ENCODE results near the gene CBR3. TPM values are rescaled to one million over a fixed set of nuclear protein-coding genes. Genes with fewer than 3 reads are reported as not detected.

CBR3 gene
- polyA plus RNA-seq, 6 donors from 2014 or later: 7.4 to 14.5 (median 10.6) TPM

GRCh38 chr21:36148886-36149285 lies 14.0 kb downstream of the CBR3 start:
- no peak overlapping the region for H3K4me3 Mint-ChIP-seq
- H3K27me3 Mint-ChIP-seq: no peaks in the 10 kb centered on the region
- ATAC-seq (ENCODE audit: low read depth in 2 of 2) (no peak), DNase-seq (no peak)
- H3K4me1 Mint-ChIP-seq: peaks cover 16 to 44% (median 30%) of the 10 kb centered on the region in 3 donors
- peak overlapping the region in 1 of 6 donors; percentile 11 for H3K27ac Mint-ChIP-seq
- no peaks in the 10 kb centered on the region for H3K36me3 Mint-ChIP-seq
- no peaks in the 10 kb centered on the region for H3K9me3 Mint-ChIP-seq

DNA sequence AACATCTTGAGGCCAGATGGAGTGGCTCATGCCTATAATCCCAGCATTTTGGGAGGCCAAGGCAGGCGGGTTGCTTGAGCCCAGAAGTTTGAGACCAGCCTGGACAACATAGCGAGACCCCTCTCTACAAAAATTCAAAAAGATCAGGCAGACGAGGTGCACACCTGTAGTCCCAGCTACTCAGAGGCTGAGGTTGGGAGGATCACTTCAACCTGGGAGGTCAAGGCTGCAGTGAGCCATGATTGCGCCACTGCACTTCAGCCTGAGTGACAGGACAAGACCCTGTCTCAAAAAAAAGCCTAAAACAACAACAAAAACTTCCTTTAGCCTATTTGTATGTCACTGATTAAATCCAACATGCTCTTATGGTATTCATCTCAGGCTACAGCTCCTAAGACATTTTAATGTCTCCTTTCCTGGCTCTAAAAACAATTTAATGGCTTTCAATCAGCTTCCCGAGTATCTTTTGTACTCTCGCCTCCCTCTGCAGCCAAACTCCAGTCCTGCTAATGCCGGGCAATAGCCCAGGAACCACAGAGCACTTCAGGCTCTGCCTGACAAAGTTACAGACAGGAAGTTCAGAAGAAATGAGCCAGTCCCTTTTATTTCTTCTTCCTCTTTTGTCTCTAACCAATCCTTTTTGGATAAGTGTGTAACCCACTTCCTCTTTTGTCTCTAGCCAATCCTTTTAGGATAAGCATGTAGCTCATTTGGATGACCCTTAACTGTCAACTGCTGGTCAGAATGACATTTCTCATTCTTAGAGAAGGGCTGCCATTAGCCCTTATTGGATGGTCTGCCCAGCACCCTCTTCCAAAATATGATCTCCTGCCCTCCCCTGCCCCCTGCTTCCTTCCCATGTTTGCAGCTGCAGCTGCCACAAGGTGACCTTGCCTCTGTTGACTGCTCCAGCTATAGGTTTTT lies 15.2 kb downstream of the CBR3 start:
- H3K4me3 Mint-ChIP-seq: peak overlapping the region; percentile 16 to 92 (median 79)

GRCh38 chr21:36155603-36156338 lies 20.9 kb downstream of the CBR3 start:
- Mint-ChIP-seq H3K4me3 (peak overlapping the region; percentile 77 to 92 (median 87)), H3K27me3 (no peaks in the 10 kb centered on the region), H3K27ac (peak overlapping the region in 5 of 6 donors; percentile 9 to 92 (median 53)), H3K9me3 (no peaks in the 10 kb centered on the region), H3K4me1 (peaks cover 21 to 46% (median 36%) of the 10 kb centered on the region in 3 donors), H3K36me3 (peaks cover 8 to 11% of the 10 kb centered on the region in 2 donors)
- DNase-seq: no peak
- no peak for ATAC-seq (ENCODE audit: low read depth in 2 of 2)

More for the DNA sequence above, 15.2 kb downstream of the CBR3 start:
- Mint-ChIP-seq H3K27me3 (no peaks in the 10 kb centered on the region), H3K4me1 (peaks cover 16 to 42% (median 32%) of the 10 kb centered on the region in 3 donors), H3K36me3 (no peaks in the 10 kb centered on the region), H3K27ac (peak overlapping the region; percentile 47 to 98 (median 82)), H3K9me3 (no peaks in the 10 kb centered on the region)
- DNase-seq (peak; percentile 73), ATAC-seq (ENCODE audit: low read depth in 2 of 2) (peak; percentile 95 to 96)

DNA sequence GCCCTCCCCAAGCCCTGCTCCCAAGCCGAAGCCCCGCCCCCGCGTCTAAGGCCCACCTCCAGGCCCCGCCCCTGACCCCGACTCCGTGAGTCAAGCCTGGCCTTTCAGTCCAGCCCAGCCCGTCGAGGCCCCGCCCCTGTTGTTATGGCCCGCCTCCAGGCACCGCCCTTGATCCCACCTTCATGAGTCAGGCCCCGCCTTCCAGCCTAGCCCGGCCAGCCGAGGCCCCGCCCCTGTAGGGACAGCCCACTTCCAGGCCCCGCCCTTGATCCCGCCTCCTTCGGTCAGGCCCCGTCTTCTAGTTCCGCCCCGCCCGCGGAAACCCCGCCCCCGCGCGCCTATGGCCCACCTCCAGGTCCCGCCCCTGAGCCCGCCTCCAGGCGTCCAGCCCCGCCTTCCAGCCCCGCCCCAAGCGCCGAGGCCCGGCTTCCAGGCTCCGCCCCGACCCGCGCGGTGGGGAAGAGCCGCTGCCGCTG lies 21.5 kb downstream of the CBR3 start:
- Mint-ChIP-seq H3K36me3 (peaks cover 10 to 15% of the 10 kb centered on the region in 2 donors), H3K9me3 (no peaks in the 10 kb centered on the region), H3K4me1 (peaks cover 24 to 46% (median 39%) of the 10 kb centered on the region in 3 donors), H3K4me3 (peak overlapping the region; percentile 77 to 92 (median 87)), H3K27ac (peak overlapping the region in 4 of 6 donors; percentile 51 to 92 (median 62)), H3K27me3 (no peaks in the 10 kb centered on the region)
- peak; percentile 80 for ATAC-seq (ENCODE audit: low read depth in 2 of 2)
- DNase-seq: peak; percentile 100

- no peaks in the 10 kb centered on the region for H3K9me3 Mint-ChIP-seq
- peaks cover 10 to 15% of the 10 kb centered on the region in 2 donors for H3K36me3 Mint-ChIP-seq
- peak; percentile 22 to 28 for ATAC-seq (ENCODE audit: low read depth in 2 of 2)
These were observed 22.2 kb downstream of the CBR3 start, which contains the start of gene DOP1B for GRCh38 chr21:36156815-36157670. Gene DOP1B (plus strand): TSS chr21:36156824. CDS start chr21:36164734, 7,910 bp downstream.

DNA sequence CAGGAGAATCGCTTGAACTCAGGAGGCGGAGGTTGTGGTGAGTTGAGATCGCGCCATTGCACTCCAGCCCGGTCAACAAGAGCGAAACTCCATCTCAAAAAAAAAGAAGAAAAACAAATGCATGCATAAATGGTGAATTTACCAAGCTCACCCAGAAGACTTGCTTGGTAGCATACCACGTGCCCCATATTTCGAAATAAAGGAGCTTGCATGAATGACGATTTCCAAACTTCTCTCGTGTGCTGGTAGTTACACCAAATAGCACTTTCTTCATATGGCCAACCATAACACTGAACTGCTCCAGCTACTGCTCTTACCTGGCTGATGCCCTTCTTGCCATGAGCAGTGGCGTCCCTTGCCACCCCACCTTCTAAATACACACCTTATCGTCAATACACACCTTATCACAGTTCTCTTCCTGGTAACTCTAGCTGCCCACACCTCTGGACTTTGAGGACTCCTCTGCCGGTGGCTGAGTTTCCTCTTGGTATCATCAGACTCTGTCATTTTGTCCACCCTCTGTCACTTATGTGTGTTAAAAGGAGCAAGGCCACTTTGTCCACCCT lies 24.6 kb downstream of the CBR3 start:
- H3K27ac Mint-ChIP-seq: peak overlapping the region in 3 of 6 donors; percentile 23 to 94 (median 58)

More at GRCh38 chr21:36156815-36157670, 22.2 kb downstream of the CBR3 start, which contains the start of gene DOP1B:
- peaks cover 30 to 52% (median 45%) of the 10 kb centered on the region in 3 donors for H3K4me1 Mint-ChIP-seq
- H3K27me3 Mint-ChIP-seq: no peaks in the 10 kb centered on the region
- H3K4me3 Mint-ChIP-seq: peak within 1 kb of the TSS; percentile 78 to 92 (median 87)
- DNase-seq: peak; percentile 82
- peak within 1 kb of the TSS; percentile 51 to 92 (median 82) for H3K27ac Mint-ChIP-seq

GRCh38 chr21:36160850-36161178 lies 25.9 kb downstream of the CBR3 start:
- H3K36me3 Mint-ChIP-seq: peaks cover 10 to 15% of the 10 kb centered on the region in 2 donors
- DNase-seq: no peak
- no peak for ATAC-seq (ENCODE audit: low read depth in 2 of 2)
- H3K9me3 Mint-ChIP-seq: no peaks in the 10 kb centered on the region
- peak overlapping the region in 3 of 6 donors; percentile 16 to 93 (median 56) for H3K27ac Mint-ChIP-seq
- no peaks in the 10 kb centered on the region for H3K27me3 Mint-ChIP-seq
- peaks cover 43 to 61% (median 53%) of the 10 kb centered on the region in 3 donors for H3K4me1 Mint-ChIP-seq
- peak overlapping the region in 1 of 8 donors; percentile 52 for H3K4me3 Mint-ChIP-seq

More for the DNA sequence above, 24.6 kb downstream of the CBR3 start:
- no peaks in the 10 kb centered on the region for H3K27me3 Mint-ChIP-seq
- H3K4me1 Mint-ChIP-seq: peaks cover 41 to 67% (median 58%) of the 10 kb centered on the region in 3 donors
- no peak for DNase-seq
- no peak for ATAC-seq (ENCODE audit: low read depth in 2 of 2)
- peak overlapping the region in 7 of 8 donors; percentile 5 to 81 (median 13) for H3K4me3 Mint-ChIP-seq
- H3K36me3 Mint-ChIP-seq: peaks cover 10 to 15% of the 10 kb centered on the region in 2 donors
- H3K9me3 Mint-ChIP-seq: no peaks in the 10 kb centered on the region

- peaks cover 15 to 16% of the 10 kb centered on the region in 2 donors for H3K36me3 Mint-ChIP-seq
- H3K27me3 Mint-ChIP-seq: no peaks in the 10 kb centered on the region
- H3K9me3 Mint-ChIP-seq: no peaks in the 10 kb centered on the region
- no peak for DNase-seq
- H3K27ac Mint-ChIP-seq: peak overlapping the region in 2 of 6 donors; percentile 12 to 66
- H3K4me1 Mint-ChIP-seq: peaks cover 43 to 56% (median 51%) of the 10 kb centered on the region in 3 donors
- H3K4me3 Mint-ChIP-seq: no peak overlapping the region
- ATAC-seq (ENCODE audit: low read depth in 2 of 2): no peak
These were observed 27.8 kb downstream of the CBR3 start for GRCh38 chr21:36162631-36163030.

- H3K9me3 Mint-ChIP-seq: no peaks in the 10 kb centered on the region
- peak overlapping the region in 1 of 8 donors; percentile 47 for H3K4me3 Mint-ChIP-seq
- H3K36me3 Mint-ChIP-seq: peaks cover 16 to 18% of the 10 kb centered on the region in 2 donors
- peaks cover 39 to 51% (median 45%) of the 10 kb centered on the region in 3 donors for H3K4me1 Mint-ChIP-seq
- peak overlapping the region in 4 of 6 donors; percentile 4 to 88 (median 46) for H3K27ac Mint-ChIP-seq
- no peak for ATAC-seq (ENCODE audit: low read depth in 2 of 2)
- DNase-seq: no peak
- no peaks in the 10 kb centered on the region for H3K27me3 Mint-ChIP-seq
These were observed 29.2 kb downstream of the CBR3 start for GRCh38 chr21:36163750-36164741.

DNA sequence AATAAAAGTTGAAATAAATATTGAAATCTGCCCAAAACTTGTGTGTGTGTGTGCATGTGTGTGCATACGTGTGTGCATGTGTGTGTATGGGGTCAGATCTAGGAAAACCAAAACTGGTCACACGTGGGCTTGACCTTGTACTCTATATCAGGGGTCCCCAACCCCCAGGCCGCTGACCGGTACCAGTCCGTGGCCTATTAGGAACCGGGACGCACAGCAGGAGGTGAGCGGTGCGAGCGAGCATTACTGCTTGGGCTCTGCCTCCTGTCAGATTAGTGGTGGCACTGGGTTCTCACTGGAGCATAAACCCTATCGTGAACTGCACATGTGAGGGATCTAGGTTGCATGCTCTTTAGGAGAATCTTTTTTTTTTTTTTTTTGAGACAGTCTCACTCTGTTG lies 30.5 kb downstream of the CBR3 start:
- no peak for DNase-seq
- no peaks in the 10 kb centered on the region for H3K27me3 Mint-ChIP-seq
- ATAC-seq (ENCODE audit: low read depth in 2 of 2): no peak
- no peaks in the 10 kb centered on the region for H3K9me3 Mint-ChIP-seq
- H3K36me3 Mint-ChIP-seq: peaks cover 15 to 21% of the 10 kb centered on the region in 2 donors
- no peak overlapping the region for H3K4me3 Mint-ChIP-seq
- H3K4me1 Mint-ChIP-seq: peaks cover 33 to 45% (median 38%) of the 10 kb centered on the region in 3 donors
- peak overlapping the region in 1 of 6 donors; percentile 79 for H3K27ac Mint-ChIP-seq

- H3K9me3 Mint-ChIP-seq: no peaks in the 10 kb centered on the region
- H3K27me3 Mint-ChIP-seq: no peaks in the 10 kb centered on the region
- peaks cover 11 to 13% of the 10 kb centered on the region in 2 donors for H3K36me3 Mint-ChIP-seq
- H3K4me1 Mint-ChIP-seq: peaks cover 31 to 42% (median 40%) of the 10 kb centered on the region in 3 donors
- no peak overlapping the region for H3K4me3 Mint-ChIP-seq
- DNase-seq: no peak
- no peak overlapping the region for H3K27ac Mint-ChIP-seq
- ATAC-seq (ENCODE audit: low read depth in 2 of 2): no peak
These were observed 31.8 kb downstream of the CBR3 start for GRCh38 chr21:36166705-36167104.
